ENCODE data around the gene UBE2E2. TPM values are rescaled to one million over a fixed set of nuclear protein-coding genes. Genes with fewer than 3 reads are reported as not detected.

The UBE2E2 gene
- polyA plus RNA-seq, 1 donor (not counting 4 experiments of a cell fraction or from before 2014, with no cell fraction given) = 63.2 TPM

DNA sequence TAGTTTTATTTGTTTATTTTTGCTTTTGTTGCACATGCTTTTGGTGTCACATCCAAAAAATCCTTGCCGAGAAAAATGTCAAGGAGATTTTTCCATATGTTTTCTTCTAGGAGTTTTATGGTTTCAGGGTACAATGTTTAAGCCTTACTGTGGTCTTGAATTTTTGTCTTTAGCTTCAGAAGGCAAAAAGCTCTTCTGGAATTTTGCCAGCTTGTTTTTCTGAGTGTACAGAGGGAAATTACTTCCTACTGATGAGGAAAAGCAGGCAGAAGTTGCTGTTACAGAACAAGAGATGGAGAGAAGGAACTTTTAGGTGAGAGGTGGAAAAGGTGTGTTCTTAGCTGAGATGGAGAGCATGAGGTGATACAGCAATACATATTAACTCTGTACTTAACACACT is 59.6 kb downstream of the UBE2E2 start:
- Histone ChIP-seq H3K36me3 (ENCODE audit: control insufficient read depth in 2 of 2, extremely low read depth in 1 of 2, insufficient read depth in 2 of 2, low read length in 2 of 2) (no peaks in the 10 kb centered on the region), H3K4me2 (ENCODE audit: control insufficient read depth, extremely low read depth, insufficient read depth, low read depth, low read length) (no peak overlapping the region), H2AFZ (ENCODE audit: control insufficient read depth, low read length) (no peak overlapping the region), H3K4me1 (ENCODE audit: control insufficient read depth, extremely low read depth, insufficient read depth, low read length) (peaks cover 26% of the 10 kb centered on the region), H3K9ac (ENCODE audit: control insufficient read depth, extremely low read depth, insufficient read depth, low read length) (no peak overlapping the region), H3K9me1 (ENCODE audit: control insufficient read depth, extremely low read depth, insufficient read depth, low read length) (no peaks in the 10 kb centered on the region), H3K4me3 (ENCODE audit: control insufficient read depth in 2 of 3, extremely low read depth in 1 of 3, insufficient read depth in 2 of 3, low read depth in 1 of 3, low read length in 3 of 3) (no peak overlapping the region), H3K79me2 (ENCODE audit: control insufficient read depth, insufficient read depth, low read length) (peaks cover 12% of the 10 kb centered on the region), H3K27me3 (ENCODE audit: control insufficient read depth, extremely low read depth, insufficient read depth, low read length) (no peaks in the 10 kb centered on the region), H3K9me3 (ENCODE audit: control insufficient read depth, low read depth, low read length) (no peaks in the 10 kb centered on the region), H4K20me1 (ENCODE audit: control insufficient read depth, extremely low read depth, insufficient read depth, low read length) (no peaks in the 10 kb centered on the region), H3K27ac (ENCODE audit: control insufficient read depth, insufficient read depth, low read length) (no peak overlapping the region)
- dilution Hi-C loops (cut with MboI; ENCODE audit: extremely low pct_ligation_motif_present, low sequenced_read_pairs) = no loop called here
- TF ChIP-seq EZH2 (IDR thresholded peaks at IDR 0.05; ENCODE audit: low read length) = no peak
- TF ChIP-seq, protein P1, sequence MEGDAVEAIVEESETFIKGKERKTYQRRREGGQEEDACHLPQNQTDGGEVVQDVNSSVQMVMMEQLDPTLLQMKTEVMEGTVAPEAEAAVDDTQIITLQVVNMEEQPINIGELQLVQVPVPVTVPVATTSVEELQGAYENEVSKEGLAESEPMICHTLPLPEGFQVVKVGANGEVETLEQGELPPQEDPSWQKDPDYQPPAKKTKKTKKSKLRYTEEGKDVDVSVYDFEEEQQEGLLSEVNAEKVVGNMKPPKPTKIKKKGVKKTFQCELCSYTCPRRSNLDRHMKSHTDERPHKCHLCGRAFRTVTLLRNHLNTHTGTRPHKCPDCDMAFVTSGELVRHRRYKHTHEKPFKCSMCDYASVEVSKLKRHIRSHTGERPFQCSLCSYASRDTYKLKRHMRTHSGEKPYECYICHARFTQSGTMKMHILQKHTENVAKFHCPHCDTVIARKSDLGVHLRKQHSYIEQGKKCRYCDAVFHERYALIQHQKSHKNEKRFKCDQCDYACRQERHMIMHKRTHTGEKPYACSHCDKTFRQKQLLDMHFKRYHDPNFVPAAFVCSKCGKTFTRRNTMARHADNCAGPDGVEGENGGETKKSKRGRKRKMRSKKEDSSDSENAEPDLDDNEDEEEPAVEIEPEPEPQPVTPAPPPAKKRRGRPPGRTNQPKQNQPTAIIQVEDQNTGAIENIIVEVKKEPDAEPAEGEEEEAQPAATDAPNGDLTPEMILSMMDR (optimal IDR thresholded peaks at IDR 0.05 in 1 of 3, IDR thresholded peaks at IDR 0.05 in 1 of 3, conservative IDR thresholded peaks at IDR 0.05 in 1 of 3; ENCODE audit: extremely low read depth in 1 of 3, insufficient read depth in 2 of 3, low read length in 3 of 3) = no peak
- no peak for FAIRE-seq
- no peak for DNase-seq (ENCODE audit: low read depth, low spot score)

DNA sequence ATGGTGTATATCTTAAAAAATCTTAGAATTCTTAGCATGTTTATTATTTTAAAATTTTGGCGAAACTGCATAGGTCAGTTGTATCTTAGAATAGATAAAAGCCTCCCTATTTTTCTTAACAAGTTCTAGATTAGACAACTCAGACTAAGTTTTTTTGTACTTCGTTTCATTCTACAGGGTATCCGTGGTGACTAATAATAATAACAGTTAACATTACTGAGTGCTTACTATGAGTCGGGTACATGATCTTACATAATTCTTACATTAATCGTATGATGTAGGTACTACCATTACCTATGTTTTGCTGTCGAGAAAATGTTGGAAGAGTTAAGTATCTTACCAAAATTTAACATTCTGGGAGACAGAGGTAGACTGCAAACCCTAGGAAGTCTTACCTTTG is 60.7 kb downstream of the UBE2E2 start:
- DNase-seq (ENCODE audit: low read depth, low spot score) (peak; percentile 26), FAIRE-seq (no peak)
- Histone ChIP-seq H3K9me3 (ENCODE audit: control insufficient read depth, low read depth, low read length) (no peaks in the 10 kb centered on the region), H3K27me3 (ENCODE audit: control insufficient read depth, extremely low read depth, insufficient read depth, low read length) (no peaks in the 10 kb centered on the region), H3K36me3 (ENCODE audit: control insufficient read depth in 2 of 2, extremely low read depth in 1 of 2, insufficient read depth in 2 of 2, low read length in 2 of 2) (no peaks in the 10 kb centered on the region), H3K9me1 (ENCODE audit: control insufficient read depth, extremely low read depth, insufficient read depth, low read length) (no peaks in the 10 kb centered on the region), H3K4me3 (ENCODE audit: control insufficient read depth in 2 of 3, extremely low read depth in 1 of 3, insufficient read depth in 2 of 3, low read depth in 1 of 3, low read length in 3 of 3) (peak overlapping the region in 1 of 3 experiments; percentile 38), H3K4me1 (ENCODE audit: control insufficient read depth, extremely low read depth, insufficient read depth, low read length) (peaks cover 26% of the 10 kb centered on the region), H3K9ac (ENCODE audit: control insufficient read depth, extremely low read depth, insufficient read depth, low read length) (no peak overlapping the region), H3K4me2 (ENCODE audit: control insufficient read depth, extremely low read depth, insufficient read depth, low read depth, low read length) (peak overlapping the region; percentile 41), H3K27ac (ENCODE audit: control insufficient read depth, insufficient read depth, low read length) (peak overlapping the region; percentile 63), H3K79me2 (ENCODE audit: control insufficient read depth, insufficient read depth, low read length) (peaks cover 9% of the 10 kb centered on the region), H2AFZ (ENCODE audit: control insufficient read depth, low read length) (no peak overlapping the region), H4K20me1 (ENCODE audit: control insufficient read depth, extremely low read depth, insufficient read depth, low read length) (no peaks in the 10 kb centered on the region)
- TF ChIP-seq EZH2 (IDR thresholded peaks at IDR 0.05; ENCODE audit: low read length) = no peak
- TF ChIP-seq, protein P1 (optimal IDR thresholded peaks at IDR 0.05 in 1 of 3, IDR thresholded peaks at IDR 0.05 in 1 of 3, conservative IDR thresholded peaks at IDR 0.05 in 1 of 3; ENCODE audit: extremely low read depth in 1 of 3, insufficient read depth in 2 of 3, low read length in 3 of 3) = no peak
- dilution Hi-C loops (cut with MboI; ENCODE audit: extremely low pct_ligation_motif_present, low sequenced_read_pairs) = no loop called here

Measured in keratinocyte (primary cell).